Panc1 (cell line): ENCODE results near the gene MAPKAP1. TPM values are rescaled to one million over a fixed set of nuclear protein-coding genes. Genes with fewer than 3 reads are reported as not detected.

Experiments
- ATAC-seq: fragments of 200-7000 bp; cut with Tn5 transposase; 2 replicates; pipeline ENCODE4 v1.9.1; 2020; ENCODE audit warnings: mild to moderate bottlenecking, moderate library complexity
- BruUV-seq: library from RNA; stranded (reverse); fragments of 400-500 nt; replicated peaks from 2 replicates; lab custom pipeline; 2021; lab: Mats Ljungman, UMichigan
- CTCF ChIA-PET: fragments of 300-600 bp; sonication (Branson Sonifier 250); formaldehyde crosslinking; loops from one replicate; lab custom pipeline; 2022; ENCODE audit warnings: antibody characterized with exemption; lab: Charles Lee
- POLR2A ChIA-PET: fragments of 300-600 bp; sonication (Branson Sonifier 250); formaldehyde crosslinking; loops from one replicate; lab custom pipeline; 2022; ENCODE audit warnings: antibody characterized with exemption; lab: Charles Lee
- DNase-seq: peaks from one replicate; pipeline ENCODE4 v3.0.0-alpha.2; 2010; ENCODE audit warnings: low read depth, low spot score
- H3K27ac ChIP-seq: 2 replicates; pipeline ENCODE4 v1.5.1; 2011; ENCODE audit warnings: mild to moderate bottlenecking, low read length, inconsistent platforms
- H3K27me3 ChIP-seq: fragments of 200-500 bp; sonication (Bioruptor generic); 2 replicates; pipeline ENCODE4 v1.6.0; 2014; ENCODE audit warnings: low read length, inconsistent platforms; ENCODE audit not compliant: control insufficient read depth, insufficient read depth
- H3K36me3 ChIP-seq: fragments of 200-500 bp; sonication (Bioruptor generic); 2 replicates; pipeline ENCODE4 v1.5.1; 2014; ENCODE audit warnings: inconsistent platforms, mild to moderate bottlenecking, low read length, moderate library complexity; ENCODE audit not compliant: control insufficient read depth, insufficient read depth
- H3K4me1 ChIP-seq: 2 replicates; pipeline ENCODE4 v1.5.1; 2011; ENCODE audit warnings: inconsistent platforms, mild to moderate bottlenecking, low read length, moderate library complexity; ENCODE audit not compliant: control insufficient read depth, insufficient read depth
- H3K4me3 ChIP-seq, 2 experiments: 2 replicates each; pipeline ENCODE4 v1.5.1; 2011 to 2012; ENCODE audit warnings: low read depth in 2 of 2, low read length in 2 of 2, mild to moderate bottlenecking in 2 of 2, inconsistent platforms in 1 of 2, moderate library complexity in 1 of 2
- H3K9me3 ChIP-seq: fragments of 200-500 bp; sonication (Bioruptor generic); 2 replicates; pipeline ENCODE4 v1.5.1; 2014; ENCODE audit warnings: low read depth, mild to moderate bottlenecking, inconsistent platforms, low read length, moderate library complexity; ENCODE audit not compliant: control insufficient read depth, insufficient read depth
- CTCF ChIP-seq: fragments of 450-650 bp; IDR thresholded peaks from 2 replicates; pipeline ENCODE4 v1.5.1; 2017; ENCODE audit warnings: mild to moderate bottlenecking
- POLR2AphosphoS5 ChIP-seq: IDR thresholded peaks from 2 replicates; pipeline ENCODE4 v1.6.1; 2012; ENCODE audit warnings: mild to moderate bottlenecking, low read depth, low read length, moderate library complexity
- REST ChIP-seq, 2 experiments: IDR thresholded peaks; 2 replicates each; pipeline ENCODE4 v1.6.1; 2011 to 2012; ENCODE audit warnings: low read depth in 2 of 2, control low read depth in 1 of 2, low read length in 1 of 2, mild to moderate bottlenecking in 1 of 2, moderate library complexity in 1 of 2; ENCODE audit not compliant: insufficient read depth in 1 of 2
- SIN3A ChIP-seq: IDR thresholded peaks from 2 replicates; pipeline ENCODE4 v1.6.1; 2012; ENCODE audit warnings: low read depth, mild to moderate bottlenecking, low read length, moderate library complexity, borderline replicate concordance; ENCODE audit not compliant: insufficient read depth
- TCF7L2 ChIP-seq: IDR thresholded peaks from 2 replicates; pipeline ENCODE4 v1.6.1; 2011; ENCODE audit warnings: mild to moderate bottlenecking, low read depth, low read length, inconsistent platforms
- in situ Hi-C: cut with HindIII; loops from 2 replicates; pipeline ENCODE4 v1.10.0; 2016; ENCODE audit warnings: low sequenced_read_pairs, low pct_unique_long_range_greater_than_20kb
- intact Hi-C: fragments of 100-400 bp; cut with micrococcal nuclease; formaldehyde crosslinking; loops from one replicate; pipeline ENCODE4 v1.10.0; 2022; ENCODE audit not compliant: unreplicated experiment
- total RNA-seq: library from RNA; stranded (reverse); gene quantifications from one replicate; pipeline ENCODE4 v1.2.1, GENCODE V29; 2021; ENCODE audit not compliant: unreplicated experiment

Gene MAPKAP1
- total RNA-seq, 1 experiment from 2014 or later = 72.7 TPM

- CTCF ChIA-PET = no interaction called here
- Histone ChIP-seq H3K4me1 (no peaks in the 10 kb centered on the region), H3K27ac (no peak overlapping the region), H3K4me3 (no peak overlapping the region), H3K9me3 (no peaks in the 10 kb centered on the region), H3K36me3 (no peaks in the 10 kb centered on the region), H3K27me3 (no peaks in the 10 kb centered on the region)
- TF ChIP-seq TCF7L2 (no peak), POLR2AphosphoS5 (no peak), REST (IDR thresholded peaks at IDR 0.05; ENCODE audit: insufficient read depth in 1 of 2, low read depth in 2 of 2, low read length in 1 of 2) (no peak), CTCF (no peak), SIN3A (no peak)
- no TSS peak for BruUV-seq
- DNase-seq (no peak), ATAC-seq (no peak)
- in situ Hi-C loops = no loop called here
- intact Hi-C loops = no loop called here
- POLR2A ChIA-PET = interaction anchor here (0.5 kb wide), 1 partner anchor 47 kb away, joined by 3 read pairs; no protein-coding TSS in a partner anchor
Observed at GRCh38 chr9:125649826-125650225, 57.2 kb downstream of the MAPKAP1 start.

DNA sequence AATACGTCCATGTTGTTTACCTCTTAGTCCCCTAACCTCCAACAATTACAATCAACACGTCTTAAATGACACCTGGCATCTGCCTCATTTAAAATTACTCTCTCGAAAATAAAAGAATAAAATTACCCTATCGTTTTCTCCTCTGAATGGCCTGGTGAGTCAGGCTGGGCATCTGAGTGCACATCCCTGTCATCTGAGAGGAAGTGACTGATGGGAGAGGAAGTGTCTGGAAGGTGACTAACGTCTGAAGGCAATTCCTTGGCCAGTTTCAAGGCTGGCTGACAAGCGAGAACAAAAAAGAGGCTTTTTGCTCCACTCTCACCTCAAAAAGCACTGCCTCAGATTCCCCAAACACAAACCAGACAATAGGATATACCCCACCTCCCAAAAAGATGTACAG is 57.7 kb downstream of the MAPKAP1 start:
- in situ Hi-C loops = no loop called here
- no peak for TF ChIP-seq TCF7L2
- TF ChIP-seq REST (IDR thresholded peaks at IDR 0.05; ENCODE audit: insufficient read depth in 1 of 2, low read depth in 2 of 2, low read length in 1 of 2) = no peak
- no peak for TF ChIP-seq CTCF
- no peak for TF ChIP-seq POLR2AphosphoS5
- TF ChIP-seq SIN3A = no peak
- intact Hi-C loops = no loop called here
- Histone ChIP-seq H3K36me3 (no peaks in the 10 kb centered on the region), H3K9me3 (no peaks in the 10 kb centered on the region), H3K27me3 (no peaks in the 10 kb centered on the region), H3K4me1 (no peaks in the 10 kb centered on the region), H3K27ac (no peak overlapping the region), H3K4me3 (no peak overlapping the region)
- DNase-seq (no peak), ATAC-seq (no peak; the same call in 1 of the 2 replicates)
- no TSS peak for BruUV-seq
- CTCF ChIA-PET = no interaction called here
- POLR2A ChIA-PET = interaction anchor here (0.5 kb wide), 1 partner anchor 47 kb away, joined by 3 read pairs; no protein-coding TSS in a partner anchor
